GM19025 (cell line): ENCODE measurements around the gene DPEP2.
"Not testable (repeated sequence)": the region's sequence is repeated elsewhere in the genome, so short reads cannot be mapped to it uniquely, and the experiment has no call there.

Source experiments
- ATAC-seq: cut with Tn5 transposase; IDR thresholded peaks from one replicate; pipeline ENCODE4 v1.9.1; 2021; ENCODE audit warnings: mild to moderate bottlenecking, low read depth, moderate library complexity; ENCODE audit not compliant: unreplicated experiment

DPEP2 gene

GRCh38 chr16:68005786-68006286, 6.6 kb upstream of the DPEP2 start:
- no peak for ATAC-seq

- no peak for ATAC-seq
Observed at GRCh38 chr16:68005211-68005610, 5.9 kb upstream of the DPEP2 start.

GRCh38 chr16:68003031-68003430, 3.7 kb upstream of the DPEP2 start:
- no peak for ATAC-seq

GRCh38 chr16:68000450-68000849, 1.2 kb upstream of the DPEP2 start:
- no peak for ATAC-seq

GRCh38 chr16:67999985-68000384, 701 bp upstream of the DPEP2 start:
- no peak for ATAC-seq

GRCh38 chr16:67998231-67998778, 979 bp downstream of the DPEP2 start:
- ATAC-seq: not testable (repeated sequence)

- no peak for ATAC-seq
Observed at GRCh38 chr16:67996666-67997065, 2.6 kb downstream of the DPEP2 start.

GRCh38 chr16:67995423-67995822, 3.9 kb downstream of the DPEP2 start:
- no peak for ATAC-seq

- ATAC-seq: not testable (repeated sequence)
Observed at GRCh38 chr16:67994040-67994408, 5.3 kb downstream of the DPEP2 start.

- ATAC-seq: peak; percentile 61
Observed at GRCh38 chr16:67993207-67994039, 5.9 kb downstream of the DPEP2 start.

- ATAC-seq: no peak
Observed at GRCh38 chr16:67992661-67993206, 6.5 kb downstream of the DPEP2 start.

GRCh38 chr16:67990018-67990386, 9.3 kb downstream of the DPEP2 start:
- ATAC-seq: no peak

- ATAC-seq: no peak
Observed at GRCh38 chr16:67989322-67990017, 9.8 kb downstream of the DPEP2 start.

GRCh38 chr16:67988675-67989074, 10.6 kb downstream of the DPEP2 start:
- no peak for ATAC-seq

- ATAC-seq: no peak
Observed at GRCh38 chr16:67987460-67988160, 11.7 kb downstream of the DPEP2 start.

GRCh38 chr16:67986949-67987348, 12.3 kb downstream of the DPEP2 start:
- ATAC-seq: no peak

- no peak for ATAC-seq
Observed at GRCh38 chr16:67982011-67982696, 17.1 kb downstream of the DPEP2 start.

GRCh38 chr16:67979955-67980678, 19.2 kb downstream of the DPEP2 start, which contains the start of gene DPEP3:
DPEP3 (minus strand) TSS chr16:67980499; CDS start chr16:67980380, 119 bp downstream.
- no peak for ATAC-seq
